ENCODE results near the gene GRB10.

DNA sequence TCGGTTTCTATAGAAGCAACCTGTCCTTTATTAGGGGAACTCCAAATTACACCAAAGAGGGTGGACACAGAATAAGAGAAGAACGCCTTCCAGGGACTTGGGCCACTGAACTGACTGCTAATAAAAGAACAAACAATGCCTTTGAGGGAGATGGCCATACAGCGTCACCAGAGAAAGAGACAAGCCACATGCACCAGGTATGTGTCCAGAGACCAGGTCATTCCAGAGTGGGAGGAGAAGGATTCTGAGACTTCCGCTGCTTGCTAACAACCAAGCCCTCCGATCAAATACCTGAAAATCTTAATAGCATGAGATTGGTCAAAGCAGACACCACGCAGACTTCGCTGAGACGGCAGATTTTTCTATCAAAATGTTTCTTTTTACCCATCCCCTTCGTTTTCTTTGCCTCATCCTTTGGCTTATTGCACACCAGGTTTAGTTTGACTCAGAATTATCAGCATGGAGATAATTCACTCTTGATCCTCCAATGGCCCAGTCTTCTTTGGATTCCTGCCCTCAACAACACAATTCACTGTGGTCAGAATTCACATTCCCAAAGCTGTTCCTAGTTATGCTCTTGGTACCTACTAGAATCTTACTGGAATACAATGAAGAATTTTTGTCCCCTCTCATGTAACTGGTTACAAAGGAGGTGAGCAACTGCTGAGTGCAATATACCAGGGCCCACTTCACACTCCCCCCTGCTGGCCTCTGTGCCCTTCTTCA lies 130.1 kb downstream of the GRB10 start:
- no peak for TF ChIP-seq EZH2phosphoT487 (IDR thresholded peaks at IDR 0.05; ENCODE audit: low read depth)
- TF ChIP-seq, protein P1, sequence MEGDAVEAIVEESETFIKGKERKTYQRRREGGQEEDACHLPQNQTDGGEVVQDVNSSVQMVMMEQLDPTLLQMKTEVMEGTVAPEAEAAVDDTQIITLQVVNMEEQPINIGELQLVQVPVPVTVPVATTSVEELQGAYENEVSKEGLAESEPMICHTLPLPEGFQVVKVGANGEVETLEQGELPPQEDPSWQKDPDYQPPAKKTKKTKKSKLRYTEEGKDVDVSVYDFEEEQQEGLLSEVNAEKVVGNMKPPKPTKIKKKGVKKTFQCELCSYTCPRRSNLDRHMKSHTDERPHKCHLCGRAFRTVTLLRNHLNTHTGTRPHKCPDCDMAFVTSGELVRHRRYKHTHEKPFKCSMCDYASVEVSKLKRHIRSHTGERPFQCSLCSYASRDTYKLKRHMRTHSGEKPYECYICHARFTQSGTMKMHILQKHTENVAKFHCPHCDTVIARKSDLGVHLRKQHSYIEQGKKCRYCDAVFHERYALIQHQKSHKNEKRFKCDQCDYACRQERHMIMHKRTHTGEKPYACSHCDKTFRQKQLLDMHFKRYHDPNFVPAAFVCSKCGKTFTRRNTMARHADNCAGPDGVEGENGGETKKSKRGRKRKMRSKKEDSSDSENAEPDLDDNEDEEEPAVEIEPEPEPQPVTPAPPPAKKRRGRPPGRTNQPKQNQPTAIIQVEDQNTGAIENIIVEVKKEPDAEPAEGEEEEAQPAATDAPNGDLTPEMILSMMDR (IDR thresholded peaks at IDR 0.05; ENCODE audit: low read depth, low read length): no peak
